KMS-11 (cell line): ENCODE measurements around the gene CROCC.
"Not testable (repeated sequence)": the region's sequence is repeated elsewhere in the genome, so short reads cannot be mapped to it uniquely, and the experiment has no call there.

ENCODE experiments used
- H2AFZ ChIP-seq: fragments of 200-600 bp; sonication (generic); 2 replicates; pipeline ENCODE4 v1.6.1; 2016; ENCODE audit warnings: antibody characterized with exemption, mixed run types, low read depth
- H3K27ac ChIP-seq: fragments of 200-600 bp; sonication (generic); 2 replicates; pipeline ENCODE4 v1.6.1; 2016; ENCODE audit warnings: mild to moderate bottlenecking, mixed run types
- H3K27me3 ChIP-seq: fragments of 200-600 bp; sonication (generic); 2 replicates; pipeline ENCODE4 v1.6.1; 2017; ENCODE audit warnings: mild to moderate bottlenecking, low read depth, mixed run types, moderate library complexity; ENCODE audit not compliant: insufficient read depth
- H3K36me3 ChIP-seq: fragments of 200-600 bp; sonication (generic); 2 replicates; pipeline ENCODE4 v1.6.1; 2017; ENCODE audit warnings: mild to moderate bottlenecking, mixed run types; ENCODE audit not compliant: insufficient read depth
- H3K4me1 ChIP-seq: fragments of 200-600 bp; sonication (generic); 2 replicates; pipeline ENCODE4 v1.6.1; 2016; ENCODE audit warnings: mild to moderate bottlenecking, low read depth, mixed run types; ENCODE audit not compliant: poor library complexity, severe bottlenecking
- H3K4me2 ChIP-seq: fragments of 200-600 bp; sonication (generic); 2 replicates; pipeline ENCODE4 v1.7.0; 2016; ENCODE audit warnings: mild to moderate bottlenecking, mixed run types
- H3K4me3 ChIP-seq: fragments of 200-600 bp; sonication (generic); IDR thresholded peaks from 2 replicates; pipeline ENCODE4 v1.6.1; 2017; ENCODE audit warnings: low read depth, low read length, mixed read lengths; ENCODE audit not compliant: insufficient read depth
- H3K79me2 ChIP-seq: fragments of 200-600 bp; sonication (generic); 2 replicates; pipeline ENCODE4 v1.6.1; 2016; ENCODE audit warnings: low read depth, mixed run types; ENCODE audit not compliant: insufficient read depth
- H3K9ac ChIP-seq: fragments of 200-600 bp; sonication (generic); 2 replicates; pipeline ENCODE4 v1.6.1; 2016; ENCODE audit warnings: mild to moderate bottlenecking, mixed run types
- H4K20me1 ChIP-seq: fragments of 200-600 bp; sonication (generic); 2 replicates; pipeline ENCODE4 v1.6.1; 2016; ENCODE audit warnings: mild to moderate bottlenecking, mixed run types; ENCODE audit not compliant: insufficient read depth
- TF ChIP-seq, protein P1 (sequence below): fragments of 200-600 bp; sonication (generic); conservative IDR thresholded peaks from 2 replicates; pipeline ENCODE4 v1.6.1; 2017; ENCODE audit warnings: low read depth, mild to moderate bottlenecking, antibody characterized with exemption, low read length, moderate library complexity, mixed read lengths

CROCC gene

DNA sequence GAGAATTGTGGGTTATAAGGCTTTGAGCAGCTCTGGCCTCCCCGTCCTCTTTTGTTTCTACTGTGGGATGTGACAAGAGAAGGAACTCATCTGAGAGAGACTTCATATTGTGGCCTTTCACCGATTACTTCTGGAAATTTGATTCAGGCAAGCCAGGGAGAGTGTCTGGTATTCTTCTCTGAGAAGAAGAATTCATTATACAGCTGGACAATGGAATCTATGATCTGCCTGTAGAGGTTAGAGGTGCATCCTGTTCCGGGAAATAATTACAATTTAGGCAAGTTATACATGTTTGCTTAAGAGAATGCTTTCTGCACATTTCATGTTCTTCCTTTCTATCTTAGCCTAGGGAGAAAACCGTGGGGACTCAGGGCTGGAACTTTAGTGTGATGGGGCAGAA is 38.7 kb upstream of the CROCC start:
- no peak overlapping the region for H3K27ac ChIP-seq
- H3K4me2 ChIP-seq = no peak overlapping the region
- H3K27me3 ChIP-seq = no peaks in the 10 kb centered on the region; the same call in 1 of the 2 replicates
- no peaks in the 10 kb centered on the region for H3K79me2 ChIP-seq
- H3K4me1 ChIP-seq = no peaks in the 10 kb centered on the region
- TF ChIP-seq, protein P1, sequence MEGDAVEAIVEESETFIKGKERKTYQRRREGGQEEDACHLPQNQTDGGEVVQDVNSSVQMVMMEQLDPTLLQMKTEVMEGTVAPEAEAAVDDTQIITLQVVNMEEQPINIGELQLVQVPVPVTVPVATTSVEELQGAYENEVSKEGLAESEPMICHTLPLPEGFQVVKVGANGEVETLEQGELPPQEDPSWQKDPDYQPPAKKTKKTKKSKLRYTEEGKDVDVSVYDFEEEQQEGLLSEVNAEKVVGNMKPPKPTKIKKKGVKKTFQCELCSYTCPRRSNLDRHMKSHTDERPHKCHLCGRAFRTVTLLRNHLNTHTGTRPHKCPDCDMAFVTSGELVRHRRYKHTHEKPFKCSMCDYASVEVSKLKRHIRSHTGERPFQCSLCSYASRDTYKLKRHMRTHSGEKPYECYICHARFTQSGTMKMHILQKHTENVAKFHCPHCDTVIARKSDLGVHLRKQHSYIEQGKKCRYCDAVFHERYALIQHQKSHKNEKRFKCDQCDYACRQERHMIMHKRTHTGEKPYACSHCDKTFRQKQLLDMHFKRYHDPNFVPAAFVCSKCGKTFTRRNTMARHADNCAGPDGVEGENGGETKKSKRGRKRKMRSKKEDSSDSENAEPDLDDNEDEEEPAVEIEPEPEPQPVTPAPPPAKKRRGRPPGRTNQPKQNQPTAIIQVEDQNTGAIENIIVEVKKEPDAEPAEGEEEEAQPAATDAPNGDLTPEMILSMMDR = no peak
- H3K4me3 ChIP-seq = no peak overlapping the region
- no peaks in the 10 kb centered on the region for H3K36me3 ChIP-seq
- H2AFZ ChIP-seq = no peak overlapping the region
- H4K20me1 ChIP-seq = no peaks in the 10 kb centered on the region
- H3K9ac ChIP-seq = no peak overlapping the region

DNA sequence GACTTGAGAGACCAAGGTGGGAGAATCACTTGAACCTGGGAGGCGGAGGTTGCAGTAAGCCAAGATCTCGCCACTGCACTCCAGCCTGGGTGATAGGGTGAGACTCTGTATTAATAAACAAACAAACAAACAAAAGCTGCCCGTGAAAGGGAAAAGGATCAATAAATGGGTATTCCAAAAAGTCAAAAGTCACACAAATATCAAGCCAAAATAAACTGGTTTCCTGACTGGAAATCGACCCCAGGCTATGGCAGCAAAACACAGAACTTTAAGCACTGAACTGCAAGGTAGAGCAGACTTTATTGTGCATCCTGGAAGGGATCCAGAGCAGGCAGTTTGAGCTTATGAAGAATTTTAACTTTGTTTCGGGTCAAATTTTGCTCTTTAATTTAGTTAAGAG is 37.2 kb upstream of the CROCC start:
- not testable (repeated sequence) for H3K36me3 ChIP-seq, H3K4me3 ChIP-seq, H2AFZ ChIP-seq, H3K27me3 ChIP-seq, H3K4me2 ChIP-seq, H4K20me1 ChIP-seq, H3K79me2 ChIP-seq, H3K9ac ChIP-seq, H3K4me1 ChIP-seq, H3K27ac ChIP-seq

DNA sequence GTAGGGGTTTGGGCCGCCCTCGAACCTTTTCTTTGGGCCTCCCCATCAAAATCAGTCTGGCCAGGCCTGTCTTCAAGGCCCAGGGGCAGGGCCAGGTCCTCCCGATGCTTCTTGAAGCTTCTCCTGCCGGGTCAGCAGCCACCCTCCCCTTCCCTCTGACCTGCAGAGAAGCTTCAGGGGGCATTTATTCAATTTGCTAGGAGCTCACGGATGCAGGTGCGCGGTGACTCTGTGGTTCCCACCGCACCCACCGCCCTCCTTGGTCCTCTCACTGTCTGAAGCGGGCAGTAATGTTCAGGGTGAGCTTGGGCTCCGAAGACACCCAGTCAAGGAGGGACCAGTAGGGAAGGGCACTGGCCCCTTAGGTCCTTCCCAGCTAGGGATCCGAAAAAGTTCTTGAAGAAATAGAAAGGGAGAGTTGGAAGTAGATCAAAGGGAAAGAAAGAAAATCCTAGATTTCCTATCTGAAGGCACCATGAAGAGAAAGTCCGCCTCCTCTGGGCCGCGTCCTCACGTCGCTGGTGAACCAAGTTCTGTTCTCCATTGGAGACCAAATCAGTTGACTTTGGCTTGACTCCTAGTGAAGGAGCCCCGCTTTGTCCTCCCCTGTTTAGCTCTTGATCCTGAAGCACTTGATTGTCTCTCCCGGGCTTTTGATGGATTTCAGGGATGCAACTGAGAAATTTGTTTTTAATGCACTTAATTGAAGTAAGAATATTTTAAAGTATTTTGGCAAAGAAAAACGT is 34.7 kb upstream of the CROCC start:
- Histone ChIP-seq H2AFZ (no peak overlapping the region), H4K20me1 (no peaks in the 10 kb centered on the region), H3K4me1 (no peaks in the 10 kb centered on the region), H3K27ac (no peak overlapping the region), H3K36me3 (no peaks in the 10 kb centered on the region), H3K27me3 (no peaks in the 10 kb centered on the region; the same call in 1 of the 2 replicates), H3K4me2 (no peak overlapping the region), H3K4me3 (no peak overlapping the region), H3K79me2 (no peaks in the 10 kb centered on the region), H3K9ac (no peak overlapping the region)
- TF ChIP-seq, protein P1 = no peak

DNA sequence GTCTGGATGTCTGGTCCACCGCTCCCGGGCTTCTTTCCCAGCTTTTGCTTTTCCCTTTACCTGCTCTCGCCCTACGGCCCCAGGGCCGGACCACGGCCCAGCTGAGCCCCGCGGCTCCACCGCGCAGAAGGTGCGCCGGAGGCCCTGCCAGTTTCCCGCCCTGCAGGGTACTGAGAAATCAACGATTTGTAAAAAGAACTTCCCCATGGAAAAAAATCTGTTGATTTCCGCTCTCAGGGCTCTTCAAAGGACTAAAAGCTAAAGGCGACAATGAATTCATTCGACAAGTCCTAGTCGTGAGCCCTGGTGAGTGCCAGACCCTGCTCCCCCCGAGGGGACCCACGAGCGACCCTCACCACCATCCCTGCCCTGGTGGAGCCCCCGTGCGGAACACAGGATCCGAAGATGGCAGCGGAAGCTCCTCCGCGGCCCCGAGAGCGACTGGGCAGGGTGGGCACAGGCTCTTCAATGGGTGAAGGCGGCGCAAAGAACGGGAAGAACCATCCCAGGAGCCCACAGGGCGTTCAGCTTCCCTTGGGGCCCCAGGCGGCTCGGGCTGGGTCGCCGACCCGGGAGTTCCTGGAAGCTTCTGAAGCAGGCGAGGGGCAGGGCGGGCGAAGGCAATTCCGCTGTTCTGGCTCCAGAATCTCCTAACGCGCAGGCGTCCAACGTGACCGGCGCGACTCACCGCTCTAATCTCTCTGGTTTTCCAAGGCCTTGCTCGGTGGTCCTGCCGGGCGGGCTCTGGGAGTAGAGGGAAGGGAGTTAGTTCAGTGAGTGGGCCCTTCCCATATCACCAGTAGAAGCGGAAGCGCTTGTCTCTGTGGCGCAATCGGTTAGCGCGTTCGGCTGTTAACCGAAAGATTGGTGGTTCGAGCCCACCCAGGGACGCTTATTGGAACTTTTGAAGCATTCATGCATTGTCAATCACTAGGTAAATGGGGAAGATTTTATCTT is 32.6 kb upstream of the CROCC start:
- H3K4me1 ChIP-seq = no peaks in the 10 kb centered on the region
- no peak overlapping the region; the same call in 1 of the 2 replicates for H3K27ac ChIP-seq
- H3K36me3 ChIP-seq = no peaks in the 10 kb centered on the region
- H3K27me3 ChIP-seq = no peaks in the 10 kb centered on the region; the same call in 1 of the 2 replicates
- H3K4me2 ChIP-seq = no peak overlapping the region; the same call in 1 of the 2 replicates
- H3K9ac ChIP-seq = peak overlapping the region; percentile 44; the same call in 1 of the 2 replicates
- H3K4me3 ChIP-seq = no peak overlapping the region
- no peaks in the 10 kb centered on the region for H4K20me1 ChIP-seq
- H3K79me2 ChIP-seq = no peaks in the 10 kb centered on the region
- TF ChIP-seq, protein P1 = no peak
- H2AFZ ChIP-seq = peak overlapping the region; percentile 49; the same call in 1 of the 2 replicates

DNA sequence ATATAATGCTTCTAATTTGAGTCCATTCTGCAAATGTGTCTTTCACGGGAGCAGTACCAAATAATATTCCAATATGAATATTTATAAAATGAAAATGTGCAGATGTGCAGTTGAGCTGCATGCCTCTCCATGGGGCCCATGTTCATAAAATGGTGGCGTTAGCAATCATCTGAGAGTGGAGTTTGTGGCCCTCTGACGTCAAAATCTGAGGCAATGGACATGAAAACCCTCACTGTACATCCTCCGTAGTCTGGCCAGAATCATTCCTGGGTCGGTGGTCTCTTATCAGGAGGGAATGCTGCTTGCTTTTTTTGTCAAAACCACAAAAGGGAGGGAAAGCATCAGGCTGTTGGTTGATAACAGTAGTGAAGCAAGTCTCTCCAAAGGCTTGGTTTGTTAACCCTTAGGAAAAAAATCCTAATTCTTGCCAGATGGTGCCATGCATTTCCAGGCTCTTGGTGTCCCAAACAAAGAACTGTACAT is 31.2 kb upstream of the CROCC start:
- not testable (repeated sequence) for H3K27ac ChIP-seq, H3K27me3 ChIP-seq, H2AFZ ChIP-seq, H4K20me1 ChIP-seq, H3K36me3 ChIP-seq, H3K9ac ChIP-seq, H3K4me2 ChIP-seq, H3K4me1 ChIP-seq, H3K79me2 ChIP-seq, H3K4me3 ChIP-seq

DNA sequence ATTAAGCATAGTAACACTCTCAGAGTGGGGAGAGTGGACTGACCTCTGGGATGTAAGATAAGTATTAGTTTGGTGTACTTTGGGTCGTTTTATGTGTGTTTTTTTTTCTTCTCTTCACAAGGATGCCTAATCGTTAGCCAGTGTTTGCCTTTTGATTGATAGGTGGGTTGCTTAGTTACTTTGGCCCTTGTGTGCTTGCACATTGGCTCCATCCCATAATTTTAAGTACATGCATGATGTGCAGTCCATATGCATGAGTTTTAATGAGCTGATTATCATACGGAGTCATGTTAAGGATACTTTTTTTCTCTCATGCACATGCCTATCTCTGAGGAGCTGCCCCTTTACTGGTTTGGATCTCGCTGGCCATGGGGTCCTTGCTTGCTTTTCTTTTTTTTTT is 30.7 kb upstream of the CROCC start:
- not testable (repeated sequence) for H4K20me1 ChIP-seq, H3K9ac ChIP-seq, H3K27ac ChIP-seq, H3K27me3 ChIP-seq, H3K79me2 ChIP-seq, H3K4me3 ChIP-seq, H3K4me1 ChIP-seq, H2AFZ ChIP-seq, H3K36me3 ChIP-seq, H3K4me2 ChIP-seq

DNA sequence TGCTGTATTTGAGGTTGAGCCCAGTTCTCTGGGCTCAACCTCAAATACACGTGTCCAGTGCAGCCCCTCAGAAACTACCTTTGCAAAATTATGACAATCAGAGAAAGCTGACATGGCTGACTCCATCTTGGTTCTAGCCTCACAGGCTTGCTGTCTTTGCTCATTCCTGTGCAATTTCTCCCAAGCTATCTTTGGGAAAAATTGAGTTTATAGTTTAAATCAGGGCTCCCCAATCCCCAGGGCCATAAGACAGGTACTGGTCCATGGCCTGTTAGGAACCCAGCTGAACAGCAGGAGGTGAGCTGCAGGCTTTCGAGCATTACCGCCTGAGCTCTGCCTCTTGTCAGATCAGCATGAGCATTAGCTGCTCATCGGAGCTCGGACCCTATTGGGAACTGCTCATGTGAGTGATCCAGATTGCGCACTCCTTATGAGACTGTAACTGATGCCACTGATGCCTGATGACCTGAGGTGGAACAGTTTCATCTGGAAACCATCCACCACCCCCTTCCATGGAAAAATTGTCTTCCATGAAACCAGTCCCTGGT is 28.7 kb upstream of the CROCC start:
- H3K9ac ChIP-seq, H3K27me3 ChIP-seq, H3K79me2 ChIP-seq, H3K4me3 ChIP-seq, H3K27ac ChIP-seq, H3K4me2 ChIP-seq, H2AFZ ChIP-seq, H3K36me3 ChIP-seq, H4K20me1 ChIP-seq: not testable (repeated sequence)
- H3K4me1 ChIP-seq = peaks cover 18% of the 10 kb centered on the region
